ENCODE measurements around the gene TMCO4.
A peak's percentile ranks its signal among the peaks of the same experiment; 100 is the strongest.

Gene TMCO4

GRCh38 chr1:19812875-19813642 is 13.3 kb upstream of the TMCO4 start:
- TF ChIP-seq YY1 (IDR thresholded peaks at IDR 0.05; ENCODE audit: low read depth) (no peak), FOXM1 (IDR thresholded peaks at IDR 0.05; ENCODE audit: borderline replicate concordance, low read depth) (no peak), NFIC (IDR thresholded peaks at IDR 0.05) (no peak), TCF12 (IDR thresholded peaks at IDR 0.05; ENCODE audit: low read depth) (no peak), EGR1 (IDR thresholded peaks at IDR 0.05) (no peak), USF1 (IDR thresholded peaks at IDR 0.05) (no peak), TEAD4 (IDR thresholded peaks at IDR 0.05) (no peak), ZBTB7A (IDR thresholded peaks at IDR 0.05; ENCODE audit: low read depth) (no peak), REST (IDR thresholded peaks at IDR 0.05; ENCODE audit: low read depth) (no peak), TAF1 (IDR thresholded peaks at IDR 0.05; ENCODE audit: low read depth) (no peak), CREB1 (IDR thresholded peaks at IDR 0.05; ENCODE audit: low read depth) (no peak), CEBPB (IDR thresholded peaks at IDR 0.05) (no peak), EP300 (IDR thresholded peaks at IDR 0.05; ENCODE audit: borderline replicate concordance) (no peak), RAD21 (IDR thresholded peaks at IDR 0.05; ENCODE audit: low read depth) (no peak)
- TF ChIP-seq, protein P1, sequence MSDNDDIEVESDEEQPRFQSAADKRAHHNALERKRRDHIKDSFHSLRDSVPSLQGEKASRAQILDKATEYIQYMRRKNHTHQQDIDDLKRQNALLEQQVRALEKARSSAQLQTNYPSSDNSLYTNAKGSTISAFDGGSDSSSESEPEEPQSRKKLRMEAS (IDR thresholded peaks at IDR 0.05) = no peak

- TF ChIP-seq YY1 (IDR thresholded peaks at IDR 0.05; ENCODE audit: low read depth) (0 out of 2 replicates have a peak, but pooled peaks have one; percentile 36), RAD21 (IDR thresholded peaks at IDR 0.05; ENCODE audit: low read depth) (peak; percentile 57; the same call in 1 of the 2 replicates), EP300 (IDR thresholded peaks at IDR 0.05; ENCODE audit: borderline replicate concordance) (no peak)
Measured at GRCh38 chr1:19811206-19811851, 11.6 kb upstream of the TMCO4 start.

DNA sequence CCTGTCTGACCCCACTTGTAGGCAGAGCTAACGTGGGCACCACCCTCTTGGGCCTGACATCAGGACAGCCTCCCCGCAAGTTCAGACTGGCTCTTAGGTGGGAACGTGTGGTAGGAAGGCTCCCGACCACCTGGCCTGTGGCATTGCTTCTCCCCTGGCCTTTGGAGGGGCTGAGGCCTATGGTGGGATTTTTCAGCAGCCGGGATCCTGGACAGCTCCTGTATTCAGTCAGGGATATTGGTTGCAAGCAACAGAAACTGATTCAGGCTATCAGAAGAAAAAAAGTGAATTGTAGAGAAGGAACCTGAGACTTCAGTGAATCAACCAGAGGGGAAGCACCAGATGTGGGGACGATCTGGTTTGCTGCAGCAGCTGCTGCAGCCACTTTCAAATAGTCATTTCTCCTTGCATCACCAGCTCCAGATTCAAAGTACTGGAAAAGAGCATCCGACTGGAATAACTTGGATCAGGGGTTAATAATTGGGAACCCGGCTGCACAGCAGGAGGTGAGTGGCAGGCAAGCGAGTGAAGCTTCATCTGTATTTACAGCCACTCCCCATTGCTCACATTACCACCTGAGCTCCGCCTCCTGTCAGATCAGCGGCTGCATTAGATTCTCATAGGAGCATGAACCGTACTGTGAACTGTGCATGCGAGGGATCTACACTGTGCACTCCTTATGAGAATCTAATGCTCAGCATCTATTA is 9.5 kb upstream of the TMCO4 start:
- TF ChIP-seq ZBTB7A (IDR thresholded peaks at IDR 0.05; ENCODE audit: low read depth) (no peak), REST (IDR thresholded peaks at IDR 0.05; ENCODE audit: low read depth) (peak; percentile 84)

- TF ChIP-seq, protein P1 (IDR thresholded peaks at IDR 0.05) = no peak
- no peak for TF ChIP-seq CEBPB (IDR thresholded peaks at IDR 0.05)
- no peak for TF ChIP-seq TCF12 (IDR thresholded peaks at IDR 0.05; ENCODE audit: low read depth)
- no peak for TF ChIP-seq NFIC (IDR thresholded peaks at IDR 0.05)
- TF ChIP-seq FOXM1 (IDR thresholded peaks at IDR 0.05; ENCODE audit: borderline replicate concordance, low read depth) = no peak
- TF ChIP-seq USF1 (IDR thresholded peaks at IDR 0.05) = no peak
Measured at GRCh38 chr1:19808351-19808750, 8.6 kb upstream of the TMCO4 start.

- no peak for TF ChIP-seq CREB1 (IDR thresholded peaks at IDR 0.05; ENCODE audit: low read depth)
- no peak for TF ChIP-seq CEBPB (IDR thresholded peaks at IDR 0.05)
- TF ChIP-seq, protein P1 (IDR thresholded peaks at IDR 0.05) = no peak
- no peak for TF ChIP-seq EGR1 (IDR thresholded peaks at IDR 0.05)
- no peak for TF ChIP-seq RAD21 (IDR thresholded peaks at IDR 0.05; ENCODE audit: low read depth)
- TF ChIP-seq REST (IDR thresholded peaks at IDR 0.05; ENCODE audit: low read depth) = no peak
- TF ChIP-seq TEAD4 (IDR thresholded peaks at IDR 0.05) = no peak
- no peak for TF ChIP-seq FOXM1 (IDR thresholded peaks at IDR 0.05; ENCODE audit: borderline replicate concordance, low read depth)
- TF ChIP-seq EP300 (IDR thresholded peaks at IDR 0.05; ENCODE audit: borderline replicate concordance) = no peak
- no peak for TF ChIP-seq TCF12 (IDR thresholded peaks at IDR 0.05; ENCODE audit: low read depth)
- TF ChIP-seq ZBTB7A (IDR thresholded peaks at IDR 0.05; ENCODE audit: low read depth) = no peak
- no peak for TF ChIP-seq YY1 (IDR thresholded peaks at IDR 0.05; ENCODE audit: low read depth)
- no peak for TF ChIP-seq USF1 (IDR thresholded peaks at IDR 0.05)
- no peak for TF ChIP-seq TAF1 (IDR thresholded peaks at IDR 0.05; ENCODE audit: low read depth)
- TF ChIP-seq NFIC (IDR thresholded peaks at IDR 0.05) = no peak
Measured at GRCh38 chr1:19804831-19805251, 5.1 kb upstream of the TMCO4 start.
